Activated CD4-positive, alpha-beta T cell treated with anti-CD3 and anti-CD28 coated beads, Interleukin-2, amount 50 U/mL, for 24 hours (primary cell): ENCODE data around the gene GNL3L.
"Not testable (repeated sequence)": the region's sequence is repeated elsewhere in the genome, so short reads cannot be mapped to it uniquely, and the experiment has no call there.

ENCODE experiments used
- DNase-seq, 2 donors: peaks; one replicate each; pipeline ENCODE4 v3.0.0-alpha.2; 2020; ENCODE audit warnings: low read depth in 1 of 2, low spot score in 1 of 2

Gene GNL3L, protein sequence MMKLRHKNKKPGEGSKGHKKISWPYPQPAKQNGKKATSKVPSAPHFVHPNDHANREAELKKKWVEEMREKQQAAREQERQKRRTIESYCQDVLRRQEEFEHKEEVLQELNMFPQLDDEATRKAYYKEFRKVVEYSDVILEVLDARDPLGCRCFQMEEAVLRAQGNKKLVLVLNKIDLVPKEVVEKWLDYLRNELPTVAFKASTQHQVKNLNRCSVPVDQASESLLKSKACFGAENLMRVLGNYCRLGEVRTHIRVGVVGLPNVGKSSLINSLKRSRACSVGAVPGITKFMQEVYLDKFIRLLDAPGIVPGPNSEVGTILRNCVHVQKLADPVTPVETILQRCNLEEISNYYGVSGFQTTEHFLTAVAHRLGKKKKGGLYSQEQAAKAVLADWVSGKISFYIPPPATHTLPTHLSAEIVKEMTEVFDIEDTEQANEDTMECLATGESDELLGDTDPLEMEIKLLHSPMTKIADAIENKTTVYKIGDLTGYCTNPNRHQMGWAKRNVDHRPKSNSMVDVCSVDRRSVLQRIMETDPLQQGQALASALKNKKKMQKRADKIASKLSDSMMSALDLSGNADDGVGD

DNA sequence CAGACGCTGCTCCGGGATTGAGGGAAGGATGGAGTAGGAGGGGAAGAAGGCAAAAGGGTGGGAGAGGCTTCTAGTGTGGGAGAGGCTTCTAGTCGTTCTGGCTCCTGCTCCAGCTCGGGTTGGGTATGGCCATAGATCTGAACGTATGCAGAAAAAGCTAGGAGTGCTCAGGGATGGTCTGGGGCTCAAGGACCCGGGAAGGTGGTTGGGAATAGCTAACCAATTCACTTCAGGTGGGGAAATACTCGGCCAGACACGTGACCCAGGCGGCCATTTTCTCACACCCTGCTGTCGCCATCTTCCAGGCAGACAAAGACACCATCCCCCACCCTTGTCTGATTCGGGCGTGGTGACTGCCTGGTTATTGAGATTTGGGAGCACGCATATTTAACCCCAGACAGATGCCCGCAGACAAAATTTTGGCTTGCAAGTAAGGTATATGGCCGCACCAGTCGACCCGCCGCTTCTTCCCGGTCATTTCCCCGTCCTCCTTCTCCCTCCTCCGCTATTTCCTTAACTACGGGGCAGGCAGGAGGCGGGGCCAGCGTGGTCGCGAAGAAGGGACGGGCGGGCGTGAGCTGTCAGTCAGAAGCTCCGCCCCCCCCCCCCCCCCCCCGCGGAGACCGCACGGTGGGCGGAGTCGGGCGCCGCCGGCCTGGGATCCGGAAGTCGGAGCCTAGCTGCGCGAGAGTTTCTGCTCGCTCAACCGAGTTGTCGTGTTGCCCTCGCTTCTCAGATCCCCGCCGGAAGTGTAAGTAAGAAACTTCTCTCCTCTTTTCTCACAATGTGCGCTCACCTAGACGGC, at the start of gene GNL3L:
Gene GNL3L (plus strand): TSS at position 668 of the 805 bp plus-strand sequence. CDS start 2,348 bp downstream, outside the sequence.
- peak; percentile 52 to 72 for DNase-seq

DNA sequence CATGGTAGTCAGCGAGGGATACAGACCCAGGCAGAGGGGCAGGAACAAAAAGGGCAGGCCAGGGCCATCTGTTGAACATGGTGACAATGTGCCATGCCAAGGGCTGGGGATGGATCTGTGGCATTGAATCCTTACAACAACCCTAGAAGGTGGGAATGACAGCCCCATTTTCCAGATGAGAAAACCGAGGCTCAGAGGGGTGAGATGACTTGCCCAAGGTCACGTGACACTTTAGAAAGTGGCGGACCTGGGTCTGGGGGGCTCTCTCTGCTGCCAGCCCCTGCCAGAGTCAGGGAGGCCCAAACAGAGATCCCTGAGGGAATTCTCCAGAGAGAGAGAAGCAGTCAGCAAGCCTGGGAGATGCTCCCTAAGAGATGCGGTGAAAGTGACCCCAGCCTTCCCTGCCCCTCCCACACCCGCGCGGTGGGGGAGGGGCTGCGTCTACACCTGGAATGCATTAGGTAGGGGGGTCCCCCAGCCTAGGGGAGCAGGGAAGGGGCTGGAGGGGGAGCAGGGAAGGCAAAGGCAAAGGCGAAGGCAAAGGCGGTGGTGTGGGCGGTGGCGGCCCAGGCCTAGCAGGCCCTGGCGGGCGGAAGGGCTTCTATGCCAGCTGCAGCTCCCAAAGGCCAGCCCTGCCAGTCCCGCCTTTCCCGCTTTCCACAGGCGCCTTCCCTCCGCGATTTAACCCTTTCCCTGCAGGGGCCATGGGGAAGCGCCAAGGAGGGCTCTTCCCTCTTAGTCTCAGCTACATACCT, 47.0 kb upstream of the GNL3L start:
- no peak for DNase-seq

DNA sequence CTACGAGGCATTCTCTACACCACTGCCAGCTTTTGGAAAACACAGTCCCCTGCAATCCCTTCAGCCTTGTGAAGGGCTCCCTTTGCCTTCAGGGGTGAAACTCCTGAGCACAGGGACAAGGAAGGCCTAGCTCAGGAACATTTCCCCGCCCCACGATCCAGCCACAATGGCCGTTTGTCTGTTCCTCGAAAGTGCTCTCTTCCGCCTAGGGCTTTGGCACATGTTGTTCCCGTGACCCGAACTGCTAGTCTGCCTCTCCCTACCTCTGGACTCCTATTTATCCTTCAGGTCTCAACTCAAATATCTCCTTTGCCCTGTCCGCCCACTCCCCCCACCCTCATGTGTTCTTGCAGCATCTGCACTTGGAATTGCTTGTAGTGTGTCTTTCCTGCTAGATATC, 46.1 kb upstream of the GNL3L start:
- DNase-seq = no peak

DNA sequence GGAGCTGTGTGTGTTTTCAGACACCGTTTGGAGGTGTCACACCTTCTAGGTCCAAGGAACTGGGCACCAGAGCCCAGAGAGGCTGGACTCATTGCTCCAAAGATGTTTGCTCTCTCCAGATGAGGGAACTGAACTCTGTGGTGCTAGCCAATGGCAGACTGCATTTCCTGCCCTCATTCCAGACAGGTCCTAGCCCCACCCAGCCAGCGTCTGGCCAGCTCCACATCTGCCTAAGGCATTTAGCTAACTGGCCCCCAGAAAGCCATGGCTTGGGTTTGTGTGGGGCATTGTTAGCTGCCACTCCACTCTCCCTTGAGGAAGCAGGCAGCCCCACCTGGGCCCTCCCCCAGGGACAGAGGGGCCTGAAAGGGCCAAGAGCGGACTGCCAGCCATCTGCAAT, 45.4 kb upstream of the GNL3L start:
- DNase-seq = no peak

DNA sequence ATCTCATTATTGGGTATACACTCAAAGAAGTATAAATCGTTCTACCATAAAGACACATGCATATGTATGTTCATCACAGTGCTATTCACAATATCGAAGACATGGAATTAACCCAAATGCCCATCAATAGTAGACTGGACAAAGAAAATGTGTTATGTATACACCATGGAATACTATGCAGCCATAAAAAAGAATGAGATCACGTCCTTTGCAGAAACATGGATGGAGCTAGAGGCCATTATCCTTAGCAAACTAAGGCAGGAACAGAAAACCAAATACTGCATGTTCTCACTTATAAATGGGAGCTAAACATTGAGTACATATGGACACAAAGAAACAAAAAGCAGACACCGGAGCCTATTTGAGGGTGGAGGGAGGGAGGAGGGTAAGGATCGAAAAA, 40.2 kb upstream of the GNL3L start:
- not testable (repeated sequence) for DNase-seq

DNA sequence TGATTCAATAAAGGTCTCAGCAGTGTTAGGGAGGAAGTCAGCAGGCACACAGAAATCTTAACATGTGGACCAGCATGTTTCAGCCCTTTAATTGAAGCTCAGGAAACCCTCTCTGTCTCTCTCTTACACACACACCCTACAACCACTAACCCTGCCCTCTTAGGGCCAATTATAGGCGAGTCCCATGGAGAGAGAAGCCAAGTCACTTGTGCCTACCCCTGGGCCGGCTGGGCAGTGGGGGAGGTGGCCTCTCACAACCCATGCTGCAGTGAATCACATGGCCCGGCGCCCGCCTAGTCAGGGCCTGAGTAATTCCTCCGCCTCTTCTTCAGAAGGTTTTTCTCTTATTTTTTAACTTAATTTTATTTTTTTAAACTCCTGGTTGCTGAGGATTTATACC, 37.7 kb upstream of the GNL3L start:
- no peak for DNase-seq

DNA sequence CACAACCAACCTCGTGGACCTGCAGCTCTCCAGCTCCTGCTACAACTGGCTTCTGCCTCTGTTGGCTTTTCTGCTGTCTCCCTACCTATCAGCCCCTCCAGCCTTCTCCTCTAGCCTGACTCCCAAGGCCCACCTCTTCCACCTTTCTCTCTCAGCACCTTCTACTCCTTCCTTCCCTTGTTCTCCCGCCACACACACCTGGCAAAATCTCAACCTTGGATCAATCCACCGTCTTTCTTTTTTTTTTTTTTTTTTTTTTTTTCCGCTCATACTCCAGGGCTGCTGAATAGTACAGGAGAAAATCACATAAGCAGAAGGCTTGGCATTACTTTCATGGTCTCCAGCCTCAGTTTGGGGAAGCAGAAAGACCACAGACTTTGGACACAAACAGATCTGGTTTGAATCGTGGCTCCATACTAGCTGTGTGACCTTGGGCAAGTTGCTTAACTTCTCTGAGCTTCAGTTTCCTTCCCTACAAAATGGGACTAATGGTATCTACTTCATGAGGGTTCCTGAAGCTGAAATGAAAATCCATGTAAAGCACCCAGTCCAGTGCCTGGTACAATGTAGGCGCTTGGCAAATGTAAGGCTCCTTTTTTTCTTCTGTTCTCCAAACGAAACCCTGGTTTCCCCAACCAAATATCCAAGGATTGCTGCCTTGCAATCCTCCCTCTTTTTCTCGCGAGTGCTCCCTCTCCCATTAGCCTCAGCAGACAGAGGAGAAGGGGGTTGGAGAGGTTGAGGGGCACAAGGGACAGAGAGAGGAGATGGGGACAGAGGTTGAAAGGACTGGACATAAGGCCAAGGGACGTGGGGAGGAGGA, 35.6 kb upstream of the GNL3L start:
- no peak for DNase-seq

DNA sequence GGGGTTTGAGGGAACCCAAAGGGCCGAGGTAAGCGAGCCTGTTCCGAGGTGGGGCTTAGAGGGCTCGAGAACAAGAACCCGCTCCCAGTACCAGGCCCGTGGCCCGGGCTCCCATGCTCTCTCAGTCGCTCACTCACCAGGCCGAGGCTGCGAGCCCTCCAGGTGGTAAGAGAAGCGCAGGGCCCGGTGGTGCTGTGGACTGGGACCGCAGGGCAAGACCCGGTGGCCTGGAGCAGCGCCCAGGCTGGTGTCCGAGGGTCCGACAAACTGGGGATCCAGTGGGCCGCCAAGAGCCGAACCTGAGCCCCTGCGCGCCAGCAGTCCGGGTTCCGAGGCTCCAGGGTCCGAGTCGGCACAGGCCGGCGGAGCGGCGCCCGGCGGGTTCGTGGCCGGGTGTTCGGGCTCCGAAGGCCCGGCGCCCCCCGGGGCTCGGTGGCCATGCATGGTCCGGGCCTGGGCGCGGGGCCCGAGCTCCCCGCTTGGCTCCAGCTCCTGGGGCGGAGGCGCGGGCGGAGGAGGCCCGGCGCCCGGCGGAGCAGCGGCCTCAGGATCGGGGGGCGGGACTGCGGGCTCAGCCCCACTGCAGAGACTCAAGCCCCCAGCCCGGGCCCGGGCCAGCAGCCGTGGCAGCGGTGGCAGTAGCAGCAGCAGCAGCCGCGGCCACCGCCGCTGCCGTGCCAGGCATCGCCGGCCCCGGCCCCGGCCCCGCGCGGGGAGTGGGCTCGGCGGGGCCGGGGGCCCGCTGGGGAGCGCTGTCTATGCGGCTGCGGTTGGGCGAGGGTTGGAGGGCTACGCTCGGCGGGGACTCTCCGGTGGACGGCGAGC, 34.8 kb upstream of the GNL3L start:
- no peak for DNase-seq

DNA sequence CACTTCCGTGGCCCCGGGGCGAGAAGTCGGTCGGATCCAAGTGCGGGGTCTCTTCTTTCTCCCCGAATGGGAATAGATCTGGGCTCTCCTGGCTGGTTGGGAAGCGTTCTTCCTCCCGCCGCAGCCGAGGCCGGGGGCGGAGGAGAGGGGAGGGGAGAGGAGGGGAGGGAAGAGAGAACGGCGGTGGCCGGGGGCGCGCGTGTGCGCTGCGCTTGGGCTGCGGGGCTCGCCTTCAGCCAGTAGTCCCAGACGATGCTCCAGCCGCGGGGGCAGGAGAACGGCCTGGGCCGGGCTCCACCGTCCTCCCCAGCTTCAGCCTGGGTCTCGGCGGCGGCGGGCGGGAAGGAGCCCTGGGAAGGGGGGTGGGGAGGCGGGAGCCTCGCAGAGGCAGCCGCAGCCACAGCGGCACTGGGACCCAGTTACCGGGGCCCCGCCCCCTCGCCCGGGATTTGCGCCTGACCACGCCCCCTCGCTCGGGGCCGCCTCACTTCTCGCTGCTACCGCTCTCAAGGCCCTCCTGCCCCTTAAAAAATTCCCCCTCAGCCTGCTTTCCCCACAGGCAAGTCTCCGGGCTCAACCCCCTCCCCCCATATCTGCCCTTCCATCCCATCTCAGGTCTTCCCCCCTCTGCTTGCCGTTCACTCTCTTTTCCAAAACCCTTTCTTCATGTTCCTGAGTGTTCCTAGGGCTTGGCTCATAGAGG, 34.1 kb upstream of the GNL3L start, which contains the start of gene FGD1:
Gene FGD1 (minus strand): TSS at position 421 of the 703 bp plus-strand sequence. CDS start 802 bp downstream, outside the sequence.
- peak; percentile 4 to 6 for DNase-seq

DNA sequence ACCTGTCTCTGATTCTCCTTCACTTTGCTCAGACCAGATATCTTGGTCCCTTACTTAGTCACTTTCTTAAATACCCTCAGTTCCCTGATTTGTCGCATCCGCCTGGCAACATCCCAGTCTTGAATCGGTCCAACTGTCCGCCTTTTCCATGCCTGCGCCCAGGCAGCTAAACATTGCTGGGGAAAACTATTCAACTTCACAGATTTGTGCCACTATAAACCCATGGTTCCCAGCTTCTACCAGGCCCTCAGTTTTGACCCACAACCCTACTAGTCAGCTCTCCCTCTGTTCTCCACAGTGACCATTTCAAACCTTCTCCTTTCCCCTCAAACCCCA, 33.5 kb upstream of the GNL3L start:
- no peak for DNase-seq

DNA sequence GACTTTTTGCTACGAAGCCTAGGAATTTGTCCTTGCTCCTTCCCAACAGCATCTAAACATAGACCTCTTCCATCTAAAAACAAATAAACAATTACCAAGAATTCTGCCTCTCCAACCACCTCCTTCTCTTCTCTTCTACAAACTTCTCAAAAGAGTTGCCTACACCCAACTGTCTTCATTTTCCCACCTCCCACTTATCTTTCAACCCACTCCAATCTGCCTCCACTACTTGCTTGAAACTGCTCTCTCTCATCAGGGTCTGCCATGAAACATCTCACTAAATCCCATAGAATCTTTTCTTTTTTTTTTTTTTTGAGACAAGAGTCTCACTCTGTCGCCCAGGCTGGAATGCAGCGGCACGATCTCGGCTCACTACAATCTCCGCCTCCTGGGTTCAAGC, 33.1 kb upstream of the GNL3L start:
- DNase-seq = no peak

DNA sequence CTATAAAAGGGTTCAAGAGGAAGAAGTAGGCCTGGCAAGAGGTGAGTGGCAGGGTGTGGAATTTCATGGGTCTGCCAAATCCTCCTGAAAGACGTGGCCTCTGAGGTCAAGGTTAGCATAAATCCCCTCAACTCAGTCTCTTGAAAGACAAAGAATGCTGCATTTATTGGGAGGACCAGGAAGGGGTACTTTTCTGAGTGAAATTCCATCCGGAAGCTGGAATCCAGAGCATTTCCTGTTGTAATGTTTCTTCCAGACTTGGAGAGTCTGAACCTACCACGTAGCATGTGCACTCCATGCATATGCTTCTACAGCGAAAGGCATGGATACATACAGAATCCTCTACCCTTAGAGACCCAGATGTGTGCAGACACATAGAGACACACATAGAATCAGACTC, 20.6 kb upstream of the GNL3L start:
- no peak for DNase-seq

DNA sequence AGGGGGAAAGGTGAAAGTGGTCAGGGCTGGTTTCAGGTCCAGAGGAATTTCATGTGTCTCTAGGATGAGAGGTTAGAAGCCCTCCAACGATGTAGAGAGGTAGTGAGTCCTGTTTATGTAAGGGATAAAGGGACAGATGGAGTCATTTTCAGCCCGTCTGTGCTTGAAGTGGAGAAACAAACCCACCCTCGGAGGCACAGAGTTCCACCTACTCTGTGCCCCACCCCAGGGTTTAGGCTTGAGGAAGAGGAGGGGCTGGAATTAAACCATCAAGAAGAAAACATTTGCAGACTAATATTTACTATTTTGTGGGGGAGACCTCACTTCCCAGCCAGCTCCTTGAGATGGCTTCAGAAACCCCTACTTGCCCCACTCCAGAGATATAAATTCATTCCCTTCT, 868 bp upstream of the GNL3L start:
- DNase-seq = no peak

DNA sequence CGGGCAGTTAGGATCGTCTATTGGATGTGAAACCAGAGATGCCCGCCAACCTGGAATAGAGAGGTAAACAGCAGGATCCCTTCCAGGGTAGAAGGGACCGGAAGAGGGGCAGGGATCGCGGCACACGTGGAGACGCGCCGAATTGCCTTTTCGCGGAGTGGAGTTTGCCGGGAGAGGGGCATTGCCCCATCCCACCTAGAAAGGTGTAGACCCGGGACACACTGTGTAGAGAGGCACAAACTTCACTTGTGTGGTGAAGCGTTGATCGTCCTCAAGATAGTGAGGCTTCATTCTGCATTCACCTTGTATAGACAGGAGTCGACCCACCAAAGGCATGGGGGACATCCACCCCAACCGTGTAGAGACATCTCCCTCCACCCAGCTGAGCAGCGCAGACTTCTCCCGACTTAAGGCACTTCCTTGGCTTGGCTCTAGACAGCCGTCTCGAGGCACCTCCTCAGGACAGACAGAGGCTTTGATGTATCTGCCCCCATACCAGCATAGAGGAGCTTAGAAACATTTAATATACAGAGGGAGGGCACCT, 410 bp downstream of the GNL3L start:
- peak in 1 of 2 donors; percentile 1 for DNase-seq

DNA sequence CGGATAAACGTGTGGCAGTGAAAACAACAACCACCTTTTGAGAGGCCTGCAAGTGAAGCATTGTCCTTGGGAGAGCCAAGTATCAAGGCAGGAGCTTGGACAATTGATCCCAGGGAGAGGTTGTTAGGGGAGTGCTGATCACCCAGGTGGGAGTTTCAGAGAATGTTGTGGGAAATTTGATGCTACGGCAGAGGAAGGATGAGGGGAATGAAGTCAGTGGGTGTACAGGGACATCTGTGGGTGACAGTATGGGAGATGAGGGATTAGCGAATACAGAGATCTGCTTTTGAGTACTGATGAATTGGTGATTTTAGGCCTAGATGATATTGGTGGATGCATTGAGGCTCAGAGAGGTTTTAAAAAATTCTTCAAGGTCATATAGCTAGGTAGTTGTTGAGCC, 4.3 kb downstream of the GNL3L start:
- DNase-seq = no peak

DNA sequence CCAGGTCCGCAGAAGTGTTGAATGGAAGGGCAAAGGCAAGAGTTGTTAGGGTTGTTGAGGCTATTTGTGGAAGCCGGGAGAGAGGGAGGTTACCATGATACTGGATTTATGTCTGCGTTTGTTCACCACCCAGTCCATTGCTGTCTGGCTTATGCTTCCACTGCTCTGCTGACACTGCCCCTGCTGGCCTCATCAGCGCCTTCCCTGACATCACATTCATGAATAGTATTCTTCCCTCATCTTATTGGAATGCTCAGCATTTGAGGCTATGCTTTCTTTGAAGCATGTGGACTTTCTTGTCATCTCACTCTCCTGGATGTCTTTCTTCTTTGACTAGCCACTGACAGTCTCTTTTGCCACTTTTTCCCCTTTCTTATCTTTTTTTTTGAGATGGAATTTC, 10.3 kb downstream of the GNL3L start:
- DNase-seq = no peak

DNA sequence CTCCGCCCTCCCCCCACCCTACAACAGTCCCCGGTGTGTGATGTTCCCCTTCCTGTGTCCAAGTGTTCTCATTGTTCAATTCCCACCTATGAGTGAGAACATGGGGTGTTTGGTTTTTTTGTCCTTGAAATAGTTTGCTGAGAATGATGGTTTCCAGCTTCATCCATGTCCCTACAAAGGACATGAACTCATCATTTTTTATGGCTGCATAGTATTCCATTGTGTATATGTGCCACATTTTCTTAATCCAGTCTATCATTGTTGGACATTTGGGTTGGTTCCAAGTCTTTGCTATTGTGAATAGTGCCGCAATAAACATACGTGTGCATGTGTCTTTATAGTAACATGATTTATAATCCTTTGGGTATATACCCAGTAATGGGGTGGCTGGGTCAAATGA, 12.2 kb downstream of the GNL3L start:
- not testable (repeated sequence) for DNase-seq

DNA sequence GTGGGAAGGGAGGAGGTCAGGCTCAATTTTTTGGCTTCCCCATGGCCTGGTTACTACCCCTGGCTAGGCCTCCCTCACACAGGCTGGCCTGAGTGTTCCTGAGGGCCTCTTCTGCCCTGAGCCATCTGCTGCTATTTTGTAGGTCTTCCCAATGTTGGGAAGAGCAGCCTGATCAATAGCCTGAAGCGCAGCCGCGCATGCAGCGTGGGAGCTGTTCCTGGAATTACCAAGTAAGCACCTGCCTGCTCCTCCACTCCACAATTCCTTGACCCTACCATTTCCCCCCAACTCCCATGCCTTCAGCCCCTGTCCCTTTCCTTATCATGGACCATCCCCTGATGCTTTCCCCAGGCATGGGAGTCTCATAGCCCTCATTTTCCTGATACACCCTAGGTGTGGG, 20.8 kb downstream of the GNL3L start:
- DNase-seq = no peak

DNA sequence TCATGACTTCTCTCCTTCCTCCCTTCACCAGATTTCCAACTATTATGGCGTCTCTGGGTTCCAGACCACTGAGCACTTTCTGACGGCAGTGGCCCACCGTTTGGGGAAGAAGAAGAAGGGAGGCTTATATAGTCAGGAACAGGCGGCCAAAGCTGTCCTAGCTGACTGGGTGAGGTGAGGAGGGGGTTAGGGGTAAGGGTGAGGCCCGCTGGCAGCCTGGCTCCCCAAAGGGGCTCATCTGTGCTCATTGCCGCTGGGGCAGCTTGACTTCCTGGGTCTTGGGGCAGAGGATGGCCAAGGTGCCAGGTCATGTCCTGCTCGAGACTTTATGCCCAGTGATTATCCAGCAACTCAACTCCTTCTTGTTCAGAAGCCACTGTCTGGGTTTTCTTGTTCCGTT, 21.8 kb downstream of the GNL3L start:
- DNase-seq = no peak
